AG09319 (cell line): ENCODE measurements around the gene GUCY2F.

ENCODE experiments used
- DNase-seq: peaks from one replicate; pipeline ENCODE4 v3.0.0-alpha.2; 2010; ENCODE audit warnings: low read depth; ENCODE audit errors: extremely low read depth
- CTCF ChIP-seq: IDR thresholded peaks from 2 replicates; pipeline ENCODE4 v1.5.1; 2011; ENCODE audit warnings: low read depth, mild to moderate bottlenecking, inconsistent platforms, low read length, moderate library complexity

Gene GUCY2F

GRCh38 chrX:109346491-109346890 is 135.4 kb downstream of the GUCY2F start:
- TF ChIP-seq CTCF: no peak
- no peak for DNase-seq

- no peak for TF ChIP-seq CTCF
- DNase-seq: no peak
Measured at GRCh38 chrX:109345856-109346255, 136.0 kb downstream of the GUCY2F start.

GRCh38 chrX:109344678-109345077 is 137.2 kb downstream of the GUCY2F start:
- TF ChIP-seq CTCF: no peak
- no peak for DNase-seq

GRCh38 chrX:109344101-109344500 is 137.8 kb downstream of the GUCY2F start:
- no peak for DNase-seq
- TF ChIP-seq CTCF: no peak

- DNase-seq: no peak
- no peak for TF ChIP-seq CTCF
Measured at GRCh38 chrX:109343671-109344070, 138.2 kb downstream of the GUCY2F start.

- no peak for TF ChIP-seq CTCF
- no peak for DNase-seq
Measured at GRCh38 chrX:109336141-109336540, 145.7 kb downstream of the GUCY2F start.

GRCh38 chrX:109327251-109327650 is 154.6 kb downstream of the GUCY2F start:
- TF ChIP-seq CTCF: no peak
- no peak for DNase-seq
